ENCODE measurements around the gene PPM1N.

The PPM1N gene

DNA sequence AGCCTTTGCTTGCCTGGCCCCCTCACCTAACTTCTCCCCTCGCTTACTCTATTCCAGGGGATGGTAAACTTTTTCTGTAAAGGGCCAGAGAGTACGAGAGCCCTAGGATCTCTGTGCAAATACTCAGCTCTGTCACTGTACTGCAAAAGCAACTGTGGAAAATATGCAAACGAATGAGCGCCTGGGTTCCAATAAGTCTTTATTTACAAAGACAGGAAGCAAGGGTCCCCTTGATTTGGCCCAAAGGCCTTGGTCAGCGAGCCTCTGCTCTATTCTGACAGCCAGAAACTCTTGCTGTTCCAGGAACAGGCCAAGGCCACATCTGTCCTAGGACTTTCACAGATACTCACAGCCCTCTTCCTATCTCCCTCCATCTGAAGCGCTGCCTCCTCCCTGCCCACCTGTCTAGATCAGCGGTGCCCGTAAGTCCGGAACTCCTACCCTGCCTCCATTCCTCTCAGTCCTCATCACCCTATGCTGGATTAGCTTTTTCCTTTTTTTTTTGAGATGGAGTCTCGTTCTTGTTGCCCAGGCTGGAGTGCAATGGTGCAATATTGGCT is 49.0 kb downstream of the PPM1N start:
- peak overlapping the region; percentile 43 for H3K27ac ChIP-seq
- TF ChIP-seq, protein P1, sequence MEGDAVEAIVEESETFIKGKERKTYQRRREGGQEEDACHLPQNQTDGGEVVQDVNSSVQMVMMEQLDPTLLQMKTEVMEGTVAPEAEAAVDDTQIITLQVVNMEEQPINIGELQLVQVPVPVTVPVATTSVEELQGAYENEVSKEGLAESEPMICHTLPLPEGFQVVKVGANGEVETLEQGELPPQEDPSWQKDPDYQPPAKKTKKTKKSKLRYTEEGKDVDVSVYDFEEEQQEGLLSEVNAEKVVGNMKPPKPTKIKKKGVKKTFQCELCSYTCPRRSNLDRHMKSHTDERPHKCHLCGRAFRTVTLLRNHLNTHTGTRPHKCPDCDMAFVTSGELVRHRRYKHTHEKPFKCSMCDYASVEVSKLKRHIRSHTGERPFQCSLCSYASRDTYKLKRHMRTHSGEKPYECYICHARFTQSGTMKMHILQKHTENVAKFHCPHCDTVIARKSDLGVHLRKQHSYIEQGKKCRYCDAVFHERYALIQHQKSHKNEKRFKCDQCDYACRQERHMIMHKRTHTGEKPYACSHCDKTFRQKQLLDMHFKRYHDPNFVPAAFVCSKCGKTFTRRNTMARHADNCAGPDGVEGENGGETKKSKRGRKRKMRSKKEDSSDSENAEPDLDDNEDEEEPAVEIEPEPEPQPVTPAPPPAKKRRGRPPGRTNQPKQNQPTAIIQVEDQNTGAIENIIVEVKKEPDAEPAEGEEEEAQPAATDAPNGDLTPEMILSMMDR (IDR thresholded peaks at IDR 0.05) = no peak
- no peak for TF ChIP-seq ZFX (IDR thresholded peaks at IDR 0.05; ENCODE audit: borderline replicate concordance)

DNA sequence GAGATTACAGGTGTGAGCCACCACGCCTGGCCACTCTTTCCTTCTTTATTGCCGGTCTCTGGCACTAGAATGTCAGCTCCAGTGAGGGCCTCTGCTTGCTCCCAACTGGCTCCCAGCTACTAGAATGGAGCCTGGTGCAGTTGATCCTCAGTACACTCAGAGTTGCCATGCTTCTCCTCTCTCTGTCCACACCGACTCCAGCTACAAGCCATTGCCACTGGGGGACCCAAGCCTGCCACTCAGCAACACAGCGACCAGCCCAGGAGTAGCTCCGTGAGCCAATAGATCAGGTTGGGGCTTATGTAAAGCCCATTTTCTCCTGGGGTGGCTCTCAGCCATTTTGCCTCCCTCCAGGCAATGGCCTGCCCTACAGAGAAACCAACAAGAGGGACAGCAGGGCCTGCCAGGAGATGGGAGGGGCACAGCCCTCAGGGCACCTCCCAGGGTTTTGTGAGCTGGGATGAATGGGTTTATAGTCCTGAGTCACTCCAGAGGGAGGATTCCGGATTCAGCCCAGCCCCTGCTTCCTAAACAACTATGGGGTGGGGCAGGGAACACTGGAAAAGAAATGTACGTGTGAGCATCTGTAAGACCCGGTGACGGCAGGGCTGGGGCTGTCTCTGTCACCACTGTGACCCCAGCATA is 49.8 kb downstream of the PPM1N start:
- TF ChIP-seq, protein P1 (IDR thresholded peaks at IDR 0.05) = no peak
- no peak for TF ChIP-seq ZFX (IDR thresholded peaks at IDR 0.05; ENCODE audit: borderline replicate concordance)
- peak overlapping the region; percentile 43 for H3K27ac ChIP-seq
